ENCODE data around the gene ABCC11.

ABCC11 gene

GRCh38 chr16:48272837-48273421, 25.6 kb upstream of the ABCC11 start:
- no peak for TF ChIP-seq CTCF (IDR thresholded peaks at IDR 0.05; ENCODE audit: low read depth, low read length, missing control alignments)
- DNase-seq (ENCODE audit: low read depth), result no peak

GRCh38 chr16:48271728-48272127, 24.4 kb upstream of the ABCC11 start:
- no peak overlapping the region for H3K4me3 ChIP-seq (ENCODE audit: low read depth, low read length)
- DNase-seq (ENCODE audit: low read depth), result no peak
- no peak for TF ChIP-seq CTCF (IDR thresholded peaks at IDR 0.05; ENCODE audit: low read depth, low read length, missing control alignments)

More at GRCh38 chr16:48272837-48273421, 25.6 kb upstream of the ABCC11 start:
- no peak overlapping the region for H3K4me3 ChIP-seq (ENCODE audit: low read depth, low read length)

- no peak overlapping the region for H3K4me3 ChIP-seq (ENCODE audit: low read depth, low read length)
- no peak for DNase-seq (ENCODE audit: low read depth)
- no peak for TF ChIP-seq CTCF (IDR thresholded peaks at IDR 0.05; ENCODE audit: low read depth, low read length, missing control alignments)
Measured at GRCh38 chr16:48269011-48269410, 21.7 kb upstream of the ABCC11 start.

GRCh38 chr16:48262631-48263030, 15.3 kb upstream of the ABCC11 start:
- no peak overlapping the region for H3K4me3 ChIP-seq (ENCODE audit: low read depth, low read length)
- no peak for TF ChIP-seq CTCF (IDR thresholded peaks at IDR 0.05; ENCODE audit: low read depth, low read length, missing control alignments)
- no peak for DNase-seq (ENCODE audit: low read depth)

- no peak for TF ChIP-seq CTCF (IDR thresholded peaks at IDR 0.05; ENCODE audit: low read depth, low read length, missing control alignments)
- DNase-seq (ENCODE audit: low read depth), result no peak
- H3K4me3 ChIP-seq (ENCODE audit: low read depth, low read length), result no peak overlapping the region
Measured at GRCh38 chr16:48261569-48261968, 14.2 kb upstream of the ABCC11 start.

- TF ChIP-seq CTCF (IDR thresholded peaks at IDR 0.05; ENCODE audit: low read depth, low read length, missing control alignments), result no peak
- DNase-seq (ENCODE audit: low read depth), result no peak
- no peak overlapping the region for H3K4me3 ChIP-seq (ENCODE audit: low read depth, low read length)
Measured at GRCh38 chr16:48256579-48257177, 9.3 kb upstream of the ABCC11 start.

GRCh38 chr16:48252013-48252412, 4.7 kb upstream of the ABCC11 start:
- no peak for TF ChIP-seq CTCF (IDR thresholded peaks at IDR 0.05; ENCODE audit: low read depth, low read length, missing control alignments)
- no peak for DNase-seq (ENCODE audit: low read depth)

More at GRCh38 chr16:48252013-48252412, 4.7 kb upstream of the ABCC11 start:
- no peak overlapping the region for H3K4me3 ChIP-seq (ENCODE audit: low read depth, low read length)
